Colon (tissue), 2 donors: ENCODE results near the gene MAP6.

Source experiments
- FAIRE-seq: peaks from 2 replicates; lab custom pipeline; 2012; peaks lifted over from hg19 to GRCh38; lab: Jason Lieb, UNC
- donor health status: control.
- donor health status: control.

Gene MAP6

DNA sequence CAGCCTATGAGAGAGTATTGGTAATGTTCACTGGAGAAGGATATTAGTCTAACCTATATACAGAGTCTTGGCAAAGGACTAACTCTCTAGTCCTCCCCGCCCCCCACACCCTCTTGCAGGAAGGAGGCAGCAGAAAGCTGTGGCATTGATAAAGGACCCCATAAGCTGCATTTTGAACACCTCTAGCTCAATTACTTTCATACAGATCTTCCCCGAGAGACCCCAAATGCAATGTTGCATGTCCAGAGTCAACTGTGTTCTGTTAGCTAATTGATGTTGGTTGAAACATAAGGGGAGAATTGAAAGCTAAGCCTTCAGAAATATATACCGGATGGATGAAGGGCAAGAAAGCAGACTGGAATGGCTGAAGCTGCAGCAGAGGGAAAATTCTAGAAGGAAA, 2.8 kb downstream of the MAP6 start:
- no peak for FAIRE-seq

GRCh38 chr11:75665126-75665525, 3.7 kb downstream of the MAP6 start:
- no peak for FAIRE-seq

- no peak for FAIRE-seq
Observed at GRCh38 chr11:75664389-75664788, 4.4 kb downstream of the MAP6 start.

GRCh38 chr11:75663808-75664207, 5.0 kb downstream of the MAP6 start:
- no peak for FAIRE-seq

DNA sequence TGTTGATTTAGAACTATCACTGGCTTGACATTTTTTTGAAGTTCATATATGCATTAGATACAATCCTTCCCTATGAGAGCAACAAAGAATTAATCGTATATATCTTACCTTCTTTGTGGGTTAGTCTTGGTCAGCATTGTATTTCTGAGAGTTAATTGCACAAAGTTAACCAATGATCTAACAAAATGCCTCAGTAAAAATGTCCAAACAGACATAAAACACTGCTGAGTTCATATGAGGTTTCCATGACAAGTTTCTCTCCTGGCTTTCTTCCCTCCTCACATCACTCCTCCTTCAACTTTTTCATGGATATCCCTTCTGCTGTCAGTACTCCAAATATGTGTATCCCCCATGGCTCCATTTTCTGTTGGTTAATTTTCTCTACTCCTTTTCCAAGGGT, 9.0 kb downstream of the MAP6 start:
- no peak for FAIRE-seq

GRCh38 chr11:75656044-75656727, 12.7 kb downstream of the MAP6 start:
- no peak for FAIRE-seq

DNA sequence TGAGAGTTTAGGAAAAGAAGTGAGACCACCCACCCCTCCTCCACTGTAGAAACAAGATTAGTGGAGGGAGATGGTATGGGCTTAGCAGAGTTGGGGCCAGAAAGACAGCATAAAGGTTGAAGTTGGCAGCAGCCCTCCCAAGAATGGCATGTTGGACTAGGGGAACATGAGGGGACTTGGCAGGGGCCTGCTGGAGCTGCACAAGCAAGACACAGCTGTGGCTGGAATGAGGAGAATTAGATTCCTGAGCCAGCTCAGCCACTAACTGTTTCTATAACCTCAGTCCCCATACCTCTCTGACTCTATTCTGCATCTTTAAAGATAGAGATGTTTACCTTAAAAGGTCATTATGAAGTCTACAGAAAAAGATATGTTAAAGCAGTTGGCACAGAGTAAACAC, 13.2 kb downstream of the MAP6 start:
- FAIRE-seq, result no peak

- FAIRE-seq, result no peak
Observed at GRCh38 chr11:75654314-75654713, 14.5 kb downstream of the MAP6 start.

DNA sequence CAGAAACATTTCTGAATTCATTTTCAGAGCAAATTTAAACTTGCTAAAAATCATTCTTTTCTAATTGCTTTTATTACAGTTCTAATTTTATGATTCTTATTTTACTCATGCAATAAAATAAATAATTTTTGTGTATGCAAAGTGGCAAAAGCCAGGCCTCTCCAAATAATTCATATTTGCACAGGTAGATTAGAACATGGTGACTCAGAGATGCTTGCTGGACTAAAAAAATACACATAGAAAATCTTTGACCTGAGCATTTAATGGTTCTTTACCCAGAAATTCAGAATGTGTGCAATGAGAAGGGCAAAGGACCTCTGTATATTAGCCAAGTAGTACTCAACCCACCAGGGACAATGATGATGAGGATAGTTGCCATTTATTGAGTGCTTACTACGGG, 15.3 kb downstream of the MAP6 start:
- no peak for FAIRE-seq

DNA sequence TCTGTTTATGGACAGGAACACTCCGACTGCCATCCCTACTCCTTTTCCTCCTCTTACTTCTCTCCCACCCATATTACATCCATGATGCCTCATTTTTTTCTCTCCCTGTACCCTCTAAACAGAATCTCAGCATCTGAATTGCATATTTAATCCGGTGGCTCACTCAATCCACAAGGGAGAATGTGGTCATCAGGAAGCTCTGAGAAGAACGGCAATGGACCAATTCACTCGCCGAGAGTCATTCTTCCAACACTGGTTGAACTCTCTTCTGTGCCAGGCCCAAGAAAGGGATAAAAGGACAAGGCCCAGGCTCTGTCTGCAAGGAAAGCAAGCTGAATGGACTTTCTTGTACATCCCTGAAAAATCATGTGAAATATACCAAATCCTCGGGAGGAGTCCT, 15.9 kb downstream of the MAP6 start:
- FAIRE-seq, result no peak

DNA sequence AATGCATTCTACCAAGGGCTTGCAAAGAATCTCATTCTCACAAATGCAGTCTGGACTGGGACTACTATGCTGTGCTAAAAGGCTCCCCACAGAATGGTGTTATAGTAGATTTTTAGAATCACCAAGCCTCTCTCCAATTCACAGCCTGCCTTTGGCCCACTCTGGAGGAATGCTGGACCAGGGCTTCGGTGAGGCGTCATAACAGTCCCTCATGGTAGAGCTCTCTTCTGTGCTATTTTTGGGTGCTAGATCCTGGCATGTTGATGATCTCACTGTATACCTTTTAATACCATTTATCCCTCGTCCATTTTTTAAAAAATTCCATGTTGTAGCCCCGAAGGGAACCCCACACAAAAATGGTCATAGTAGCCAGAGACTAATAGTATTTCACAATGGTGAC, 17.6 kb downstream of the MAP6 start:
- FAIRE-seq, result no peak

GRCh38 chr11:75650167-75650723, 18.6 kb downstream of the MAP6 start:
- no peak for FAIRE-seq

GRCh38 chr11:75644946-75645345, 23.9 kb downstream of the MAP6 start:
- FAIRE-seq, result no peak

DNA sequence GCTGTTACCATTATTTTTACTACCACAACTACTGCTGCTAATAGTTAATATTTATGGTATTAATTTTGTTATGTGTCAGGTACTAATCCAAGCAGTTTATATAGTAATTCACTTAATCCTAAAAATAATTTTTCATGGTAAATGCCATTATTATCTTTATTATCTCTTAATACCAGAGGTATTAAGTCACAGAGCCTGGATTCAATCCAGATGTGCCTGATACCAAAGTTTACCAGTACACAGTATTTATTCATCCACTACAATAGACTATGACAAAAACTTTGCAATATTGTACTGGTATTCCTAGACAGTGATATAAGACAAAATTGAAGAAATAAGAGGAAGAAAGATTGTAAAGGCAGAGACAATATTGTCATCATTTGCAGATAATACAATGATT, 24.5 kb downstream of the MAP6 start:
- FAIRE-seq, result no peak

- no peak for FAIRE-seq
Observed at GRCh38 chr11:75642402-75643113, 26.3 kb downstream of the MAP6 start.

DNA sequence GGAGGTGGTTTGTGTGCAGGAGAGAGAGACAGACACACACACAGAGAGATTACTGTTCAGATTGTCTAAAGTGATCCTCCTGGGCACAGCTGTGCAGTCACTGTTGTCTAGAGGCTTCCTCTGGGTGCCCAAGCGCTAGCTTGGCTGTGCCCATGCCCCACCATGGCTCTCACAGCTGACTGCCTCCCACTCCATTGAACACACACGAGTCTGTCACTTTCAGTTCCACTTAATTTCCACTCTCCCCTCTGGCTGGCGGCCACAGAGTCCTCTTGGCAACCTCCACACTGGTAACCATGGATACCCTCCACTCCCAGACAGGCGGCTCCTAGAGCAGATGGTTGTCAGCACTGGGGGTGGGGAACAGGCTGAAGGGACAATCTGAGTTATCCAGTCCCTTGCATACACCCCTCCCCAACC, 29.1 kb downstream of the MAP6 start:
- FAIRE-seq, result no peak

DNA sequence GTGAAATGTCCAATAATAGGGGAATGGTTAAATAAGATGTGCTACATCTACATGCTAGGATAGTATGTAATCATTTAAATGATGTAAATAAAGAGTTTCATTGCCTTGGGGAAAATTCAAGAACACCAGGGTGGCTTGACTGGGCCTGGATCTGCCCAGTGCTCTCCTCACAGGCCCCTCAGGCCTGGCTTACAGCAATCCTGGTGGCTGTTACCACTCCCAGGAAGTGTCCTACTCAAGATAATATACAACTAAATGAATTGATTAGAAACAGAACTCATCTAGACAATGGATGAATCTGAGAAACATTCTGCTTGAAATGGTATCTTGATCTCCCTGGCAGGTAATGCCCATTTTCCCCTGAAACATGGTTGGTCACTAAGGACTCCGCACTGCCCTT, 30.8 kb downstream of the MAP6 start:
- no peak for FAIRE-seq

DNA sequence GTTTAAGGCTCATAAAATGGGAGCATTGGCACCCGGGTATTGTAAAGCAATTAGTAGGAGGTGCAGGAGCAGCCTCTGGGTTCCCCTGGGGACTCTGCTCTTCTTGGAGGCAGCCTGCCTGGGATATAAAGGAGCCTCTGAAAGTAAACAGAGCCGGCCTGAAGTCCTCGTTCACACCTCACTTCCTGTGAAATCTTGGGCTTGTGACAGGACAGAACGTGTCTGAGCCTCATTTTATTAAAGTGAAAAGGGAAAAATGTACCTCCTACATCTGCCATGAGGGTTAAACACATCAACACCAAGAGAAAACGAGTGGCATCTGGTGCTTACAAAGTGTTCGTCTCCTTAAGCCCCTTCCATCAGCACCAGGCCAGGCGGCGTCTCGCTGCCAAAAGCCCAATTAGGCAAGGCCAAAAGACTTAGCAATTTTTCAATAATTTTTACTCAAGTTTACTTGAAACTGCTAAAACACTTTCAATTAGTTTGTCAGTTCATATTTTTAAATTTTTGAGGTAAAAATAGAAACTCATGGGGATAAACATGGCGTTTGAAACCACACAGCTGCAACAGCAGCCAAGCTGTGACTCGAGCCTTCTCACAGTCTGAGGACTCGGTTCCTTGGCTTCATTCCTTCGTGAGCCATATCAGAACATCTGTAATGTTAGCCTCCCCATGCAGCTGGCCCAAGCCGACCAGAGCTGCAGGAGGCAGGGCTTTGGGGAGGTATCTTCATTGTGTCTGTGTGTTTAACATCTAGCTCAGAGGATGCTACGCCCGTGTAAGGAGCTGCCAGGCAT, 33.6 kb downstream of the MAP6 start:
- FAIRE-seq, result no peak

- no peak for FAIRE-seq
Observed at GRCh38 chr11:75633409-75634066, 35.3 kb downstream of the MAP6 start.

DNA sequence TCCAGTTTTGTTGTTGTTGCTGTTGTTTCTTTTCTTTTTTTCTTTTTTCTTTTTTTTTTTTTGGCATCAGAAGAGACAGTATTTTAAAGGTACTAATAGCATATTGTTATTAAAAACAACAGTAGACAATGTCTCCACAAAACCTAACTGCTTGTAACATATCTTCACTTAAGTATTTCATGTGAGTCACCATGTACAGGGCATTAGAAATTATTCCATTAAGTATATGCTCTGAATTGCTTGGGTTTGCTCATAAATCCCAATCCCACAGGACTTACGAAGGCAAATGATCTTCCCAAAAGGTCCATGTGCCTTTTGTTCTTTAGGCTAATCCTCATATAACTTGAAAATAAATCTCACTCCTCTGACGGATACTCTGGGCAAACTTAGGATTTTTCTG, 35.9 kb downstream of the MAP6 start:
- no peak for FAIRE-seq

- FAIRE-seq, result no peak
Observed at GRCh38 chr11:75632450-75632849, 36.4 kb downstream of the MAP6 start.

DNA sequence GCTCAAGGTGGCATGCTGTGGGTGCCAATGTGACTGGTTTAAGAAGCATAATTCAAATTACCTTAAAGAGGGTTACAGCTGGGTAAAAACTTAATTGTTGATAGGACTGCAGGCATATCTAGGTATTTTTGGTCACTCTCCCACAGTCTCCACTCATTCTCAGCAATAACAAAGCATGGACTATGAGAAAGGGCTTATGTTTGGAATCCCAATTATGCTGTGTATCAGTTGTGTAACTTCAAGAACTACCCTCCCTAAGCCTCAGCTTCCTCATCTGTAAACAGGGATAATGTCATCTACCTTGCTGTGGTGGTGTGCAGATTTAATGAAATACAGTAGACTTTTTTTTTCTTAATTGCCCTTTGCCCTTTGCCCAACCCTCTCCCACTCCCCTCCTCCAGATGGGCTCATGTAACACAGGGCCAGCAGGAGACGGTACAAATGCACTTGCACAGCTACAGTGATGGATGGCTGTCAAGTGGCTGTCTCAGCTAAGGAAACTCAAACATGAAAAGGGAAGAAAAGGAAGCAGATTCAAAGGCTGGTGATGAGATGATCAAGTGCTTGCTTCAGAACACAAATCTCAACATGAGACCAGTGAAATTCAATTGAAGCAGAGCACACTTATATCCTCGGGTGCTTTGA, 37.6 kb downstream of the MAP6 start:
- no peak for FAIRE-seq
